SKM-1 treated with dmso at 0.1 percent for 144 hours (cell line): ENCODE measurements around the gene PPP3CA.

ENCODE experiments used
- DNase-seq: peaks from one replicate; lab custom pipeline; 2025; ENCODE audit not compliant: unreplicated experiment; lab: John Stamatoyannopoulos, UW

Gene PPP3CA

DNA sequence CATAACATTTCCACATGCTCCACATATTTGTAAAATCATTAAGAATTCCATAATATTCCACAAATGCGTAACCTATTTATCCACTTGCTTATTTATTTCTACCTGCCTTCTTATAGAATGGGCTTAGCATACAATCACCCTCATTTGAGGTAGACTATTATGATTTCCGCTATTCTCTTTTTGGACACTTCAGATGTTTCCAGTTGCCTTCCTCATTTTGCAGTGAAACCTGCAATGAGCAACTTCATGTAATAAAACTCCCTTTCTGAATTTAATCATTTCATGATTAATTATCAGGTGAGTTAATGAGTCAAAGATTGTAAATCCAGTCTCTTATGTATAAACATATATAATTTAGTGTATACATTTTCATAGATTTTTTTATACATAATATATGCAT lies 58.0 kb downstream of the PPP3CA start:
- no peak for DNase-seq

DNA sequence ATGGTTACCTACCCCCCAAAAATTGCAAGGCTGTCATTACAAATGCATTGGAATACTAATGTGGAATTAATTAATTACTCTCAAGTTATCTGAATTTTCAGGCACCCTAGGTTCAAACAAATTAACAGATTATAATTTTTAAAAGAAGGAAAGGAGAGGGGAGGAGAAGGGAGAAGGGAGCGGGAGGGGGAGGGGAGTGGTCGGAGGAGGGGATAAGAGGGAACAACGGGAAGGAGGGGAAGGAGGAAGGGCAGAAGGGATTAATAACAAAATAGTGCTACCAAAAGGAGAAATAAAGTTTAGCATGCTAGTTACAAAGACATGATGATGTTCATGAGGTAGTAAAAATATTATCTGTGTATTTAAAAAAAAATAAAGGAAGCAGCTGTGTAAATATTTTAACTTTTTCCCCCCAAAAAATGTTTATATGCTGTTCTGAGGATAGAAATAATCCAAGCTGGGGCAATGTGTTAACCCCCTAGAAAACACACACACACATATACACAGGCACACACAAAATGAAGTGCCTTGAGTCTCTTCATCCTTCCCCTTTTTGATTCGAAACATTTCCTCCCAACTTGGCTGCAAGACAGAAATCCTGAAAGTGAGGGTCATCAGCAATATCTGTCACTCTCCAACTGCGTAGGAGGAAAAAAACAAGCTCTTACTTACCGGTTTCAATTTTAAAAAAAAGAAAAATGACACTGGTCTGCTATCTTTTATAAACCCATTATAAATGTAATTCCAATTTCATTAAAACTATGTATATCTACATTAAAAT lies 58.8 kb downstream of the PPP3CA start:
- peak; percentile 15 for DNase-seq

DNA sequence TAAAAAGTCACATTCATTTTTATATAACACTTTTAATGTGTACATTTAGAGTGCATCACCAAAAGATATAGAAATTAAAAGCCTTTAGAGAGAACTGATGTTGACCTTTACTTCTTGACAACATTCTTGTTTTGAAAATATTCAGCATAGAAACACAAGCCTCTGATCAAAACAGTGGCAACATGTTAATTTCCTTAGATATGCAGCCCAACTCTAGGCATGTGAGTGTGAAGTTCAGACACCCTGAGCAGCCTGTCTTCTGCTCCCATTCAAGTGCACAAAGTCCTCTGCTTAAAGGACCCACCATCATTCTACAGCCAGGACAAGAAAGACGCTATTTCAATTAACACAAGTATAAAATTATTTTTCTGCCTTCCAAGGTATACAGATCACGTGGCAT lies 60.0 kb downstream of the PPP3CA start:
- DNase-seq = no peak

DNA sequence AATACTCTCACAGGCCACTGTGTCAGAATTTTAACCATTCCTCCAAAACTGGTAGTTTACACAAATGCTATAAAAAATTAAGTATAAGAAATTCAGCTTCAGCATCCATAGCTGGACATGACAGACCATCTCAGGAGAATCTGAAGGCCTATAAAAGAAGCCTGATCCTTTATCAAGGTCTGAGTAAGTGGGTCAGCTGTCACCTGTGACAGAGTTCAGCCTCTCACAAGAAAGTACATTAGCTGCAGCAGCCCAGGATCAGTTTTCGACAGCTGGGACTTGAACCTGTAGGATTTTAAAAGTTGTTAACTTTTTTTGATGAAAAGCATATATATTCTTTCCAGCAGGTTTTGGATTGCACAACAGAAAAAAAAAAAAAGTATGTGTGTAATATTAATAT lies 60.7 kb downstream of the PPP3CA start:
- no peak for DNase-seq

DNA sequence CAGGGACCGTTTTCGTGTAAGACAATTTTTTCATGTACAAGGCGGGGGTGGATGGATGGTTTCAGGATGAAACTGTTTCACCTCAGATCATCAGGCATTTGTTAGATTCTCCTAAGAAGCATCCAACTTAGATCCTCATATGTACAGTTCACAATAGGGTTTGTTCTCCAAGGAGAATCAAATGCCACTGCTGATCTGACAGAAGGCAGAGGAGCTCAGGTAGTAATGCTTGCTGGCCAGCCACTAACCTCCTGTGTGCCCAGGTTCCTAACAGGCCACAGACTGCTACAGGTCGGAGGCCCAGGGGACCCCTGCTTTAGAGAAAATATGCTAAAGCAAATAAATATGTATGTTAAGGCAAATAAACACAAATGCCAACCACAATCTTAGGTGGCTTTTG lies 61.3 kb downstream of the PPP3CA start:
- DNase-seq = no peak

DNA sequence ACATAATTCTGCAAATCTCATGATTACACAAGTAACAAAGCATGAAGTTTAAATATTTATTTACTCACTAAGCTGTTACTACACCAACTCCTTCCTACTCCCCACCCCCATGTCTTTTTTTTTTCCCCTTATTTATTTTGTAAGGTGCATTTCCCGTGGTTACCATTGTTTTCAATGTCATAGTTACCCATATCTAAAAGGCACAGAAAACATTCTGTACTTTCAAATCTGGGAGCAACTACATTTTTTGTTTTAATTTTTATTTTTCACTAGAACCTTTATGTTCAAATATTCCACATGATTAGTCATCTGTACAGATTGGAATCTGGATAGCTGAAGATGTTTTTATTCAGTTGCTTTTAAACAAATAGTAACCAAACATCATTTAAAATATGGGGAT lies 62.8 kb downstream of the PPP3CA start:
- no peak for DNase-seq

DNA sequence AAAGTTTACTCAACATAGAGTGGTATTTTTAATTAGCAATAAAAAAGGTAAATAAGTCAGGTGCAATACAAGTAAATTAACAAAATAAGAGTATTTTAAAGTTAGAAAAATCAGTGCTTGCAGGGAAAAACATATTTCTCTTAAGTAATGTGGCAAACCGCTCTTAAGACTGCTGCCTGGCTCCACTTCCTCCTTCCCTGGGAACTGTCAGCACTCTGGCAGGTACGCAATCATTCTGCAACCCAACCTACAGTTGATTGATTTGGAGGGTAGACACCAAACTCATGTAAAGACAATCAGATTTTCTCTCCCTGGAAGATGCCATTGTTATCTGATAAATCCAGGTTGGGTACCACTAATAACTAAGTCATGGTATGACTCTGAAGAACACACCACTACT lies 63.9 kb downstream of the PPP3CA start:
- DNase-seq = peak; percentile 18

DNA sequence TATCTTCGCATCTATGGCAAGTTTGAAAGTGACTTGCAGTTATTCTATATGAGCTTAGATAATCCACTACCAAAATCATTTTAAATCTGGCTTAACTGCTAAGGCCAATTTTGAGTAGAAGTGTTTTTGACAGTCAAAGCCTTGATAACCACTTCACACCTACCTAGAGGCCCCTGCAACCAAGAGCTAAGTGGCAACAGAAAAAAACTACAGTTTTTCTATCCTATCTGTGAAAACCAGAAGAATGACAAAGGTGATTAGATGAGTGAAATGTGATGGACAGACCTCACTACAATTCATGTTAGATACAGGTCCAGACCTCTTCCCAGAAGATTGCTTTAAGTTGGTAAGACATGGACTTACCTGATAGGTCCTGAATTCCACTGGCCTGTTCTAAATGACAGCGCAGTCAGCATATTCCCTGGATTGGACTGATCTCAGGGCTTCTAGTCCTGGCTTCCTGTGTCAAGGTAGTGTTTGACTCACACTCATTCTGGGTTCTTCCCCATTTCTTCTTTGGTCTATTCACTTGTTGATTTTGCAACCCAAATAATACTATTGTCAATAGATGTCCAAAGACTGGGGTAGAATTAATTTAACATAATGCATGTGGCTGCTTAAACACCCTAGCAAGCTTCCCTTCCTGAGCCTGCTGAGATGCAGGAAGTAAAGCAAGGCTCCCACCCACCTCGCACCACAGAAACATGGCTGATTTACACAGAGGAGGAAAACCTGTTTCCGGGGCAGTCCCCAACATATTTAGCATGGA lies 65.1 kb downstream of the PPP3CA start:
- DNase-seq = no peak

DNA sequence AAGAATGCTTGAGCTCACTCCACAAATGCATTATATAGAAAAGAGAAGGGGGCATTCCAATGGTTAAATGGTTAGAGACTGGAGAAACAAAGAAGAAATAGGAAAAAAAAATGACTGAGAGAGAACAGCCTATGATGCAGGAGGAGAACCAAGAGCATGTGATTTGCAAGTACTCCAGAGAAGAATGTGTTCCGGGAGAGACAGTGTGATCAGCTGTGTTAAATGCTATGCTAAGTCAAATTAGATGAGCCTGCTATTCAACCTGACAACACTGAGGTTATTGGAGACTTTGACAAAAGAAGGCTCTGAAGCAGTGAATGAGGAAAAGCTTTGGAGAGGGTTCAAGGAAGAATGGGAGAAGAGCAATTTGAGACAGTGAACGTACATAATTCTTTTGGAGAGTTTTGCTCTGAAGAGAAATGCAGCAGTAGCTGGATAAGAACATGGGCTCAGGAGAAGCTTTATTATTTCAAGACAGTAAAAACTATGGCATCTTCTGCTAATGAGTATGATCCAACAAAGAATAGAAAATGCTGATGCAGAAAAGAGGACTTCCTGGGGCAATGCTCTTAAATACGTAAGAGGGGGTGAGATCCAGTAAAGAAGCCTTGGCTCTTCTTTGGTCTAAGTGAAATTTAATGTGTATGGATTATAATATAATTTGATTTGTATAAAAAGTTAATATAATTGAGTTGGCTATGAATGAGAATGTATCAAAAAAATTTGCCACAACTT lies 66.3 kb downstream of the PPP3CA start:
- DNase-seq = no peak

DNA sequence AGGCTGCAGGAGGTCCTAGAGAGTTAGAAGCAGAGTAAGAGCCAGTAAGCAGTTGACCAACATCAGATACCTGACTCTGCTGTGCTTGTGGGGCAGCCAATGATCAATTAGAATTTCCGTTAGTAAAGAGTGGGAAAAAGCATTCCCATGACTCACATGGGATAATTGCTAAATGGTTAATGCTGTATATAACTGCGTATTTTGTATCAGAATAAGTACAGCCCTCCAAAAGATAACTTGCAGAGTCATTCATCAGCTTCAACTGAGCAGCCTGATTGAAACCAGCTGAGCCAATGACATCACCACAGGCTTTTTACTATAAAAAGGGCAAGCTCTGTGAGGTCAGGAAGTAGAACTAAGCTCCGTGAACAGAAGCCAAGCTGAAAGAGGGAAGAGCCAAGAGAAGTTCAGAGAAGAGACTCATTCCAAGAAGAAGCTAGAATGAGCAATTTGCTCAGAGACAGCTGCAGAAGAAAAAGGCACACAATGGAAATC lies 67.9 kb downstream of the PPP3CA start:
- DNase-seq = no peak

DNA sequence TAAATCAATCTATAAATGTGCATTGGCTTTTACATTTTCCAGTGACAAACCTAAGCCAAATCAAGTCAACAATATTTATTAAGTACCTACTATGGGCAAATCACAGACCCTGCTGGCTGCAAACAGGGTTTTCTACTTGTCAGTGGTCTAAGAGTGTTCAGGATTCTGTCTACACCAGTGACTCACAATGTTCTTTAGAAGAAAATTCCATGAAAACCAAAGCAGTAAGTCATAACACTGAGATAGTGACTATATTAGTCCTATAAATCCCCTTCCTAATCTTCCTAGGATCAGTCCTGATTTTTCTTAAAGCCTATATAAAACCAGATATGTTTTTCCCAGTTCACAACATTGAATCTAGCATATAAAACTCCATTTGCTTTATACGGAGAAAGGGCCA lies 69.7 kb downstream of the PPP3CA start:
- no peak for DNase-seq

DNA sequence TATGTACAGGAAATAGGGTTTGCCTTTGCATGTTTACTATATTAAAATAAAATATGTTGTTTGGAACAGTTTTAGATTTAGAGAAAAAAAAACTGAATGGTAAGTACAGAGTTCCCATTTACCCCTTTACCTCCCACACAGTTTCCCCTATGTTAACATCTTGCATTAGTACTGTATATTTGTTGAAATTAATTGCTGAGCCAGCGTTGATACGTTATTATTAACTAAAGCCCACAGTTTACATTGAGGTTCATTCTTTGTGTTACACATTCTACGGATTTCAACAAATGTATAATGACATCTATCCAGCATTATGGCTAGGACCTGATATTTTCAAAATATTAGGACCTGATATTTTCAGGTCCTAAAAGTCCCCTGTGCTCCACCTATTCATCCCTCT lies 70.7 kb downstream of the PPP3CA start:
- DNase-seq = no peak

DNA sequence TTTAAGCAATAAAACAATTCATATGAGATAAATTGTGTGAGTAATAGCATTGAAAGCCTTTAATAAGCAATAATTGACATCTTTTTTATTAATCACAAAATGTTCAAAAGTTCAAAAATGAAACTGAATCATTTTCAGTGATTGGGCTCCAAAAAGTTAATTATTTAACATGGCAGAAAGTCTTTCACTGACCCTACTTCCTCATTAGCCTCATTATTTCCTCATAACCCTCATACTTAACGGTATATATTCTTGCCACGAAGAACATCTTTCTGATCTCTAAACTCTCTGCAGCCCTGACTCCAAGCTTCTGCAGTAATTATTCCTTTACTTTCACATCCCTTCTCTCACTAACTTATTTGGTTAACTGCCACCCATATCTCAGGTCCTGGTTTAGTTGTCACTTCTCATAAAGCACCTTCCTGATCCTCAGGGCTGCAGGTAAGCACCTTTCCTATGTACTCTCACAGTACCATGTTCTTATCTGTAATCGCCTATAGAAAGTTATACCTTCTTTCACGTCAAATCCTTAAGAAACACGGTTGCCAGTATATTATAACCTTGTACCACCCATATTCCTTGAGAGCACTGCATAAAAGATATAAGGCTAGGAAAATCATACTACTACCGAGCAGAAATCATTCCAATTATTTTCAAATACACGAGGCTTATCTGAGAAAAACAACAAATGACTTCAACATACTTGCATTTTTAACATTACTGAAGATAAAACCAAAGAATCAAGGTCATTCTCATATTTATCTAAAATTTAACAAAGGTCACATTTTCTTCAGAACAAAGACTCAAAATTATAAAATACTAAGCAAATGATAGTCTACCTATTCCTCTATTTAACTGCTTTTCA lies 72.2 kb downstream of the PPP3CA start:
- peak; percentile 55 for DNase-seq

DNA sequence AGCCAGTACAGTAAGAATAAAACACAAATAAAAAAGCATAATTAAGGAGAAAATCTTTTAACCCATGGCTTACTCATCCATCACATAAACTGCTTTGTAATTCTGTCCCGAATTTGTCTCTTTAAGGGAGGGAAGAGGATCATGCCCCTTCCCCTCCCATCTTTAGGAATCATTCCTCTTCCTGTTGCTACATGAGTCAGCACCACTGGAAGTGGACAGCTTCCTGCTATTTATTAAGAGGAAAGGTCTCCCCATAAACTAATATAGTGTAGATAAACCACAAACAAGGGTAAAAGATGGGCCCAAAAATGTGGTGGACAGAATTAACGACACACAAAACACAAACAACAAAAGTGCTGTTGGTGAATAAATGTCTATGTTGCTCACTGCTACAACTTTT lies 75.8 kb downstream of the PPP3CA start:
- no peak for DNase-seq

DNA sequence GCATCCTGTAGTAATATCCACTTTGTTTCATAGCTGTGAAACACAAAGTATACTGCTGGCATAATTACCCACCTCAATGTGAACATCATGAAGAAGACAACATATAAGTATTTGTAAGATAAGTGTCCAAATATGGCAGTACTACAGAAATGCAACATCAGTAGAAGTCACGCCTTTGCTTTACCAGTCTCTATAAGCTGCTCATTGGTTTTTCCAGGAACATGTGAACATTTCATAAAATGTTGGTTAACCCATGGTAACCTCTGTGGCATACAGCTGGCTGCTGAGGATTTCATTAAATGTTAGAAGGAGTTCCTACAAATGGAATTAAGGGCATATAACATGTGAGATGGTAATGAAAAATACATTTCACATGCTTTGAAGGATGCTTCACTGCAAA lies 77.6 kb downstream of the PPP3CA start:
- no peak for DNase-seq

DNA sequence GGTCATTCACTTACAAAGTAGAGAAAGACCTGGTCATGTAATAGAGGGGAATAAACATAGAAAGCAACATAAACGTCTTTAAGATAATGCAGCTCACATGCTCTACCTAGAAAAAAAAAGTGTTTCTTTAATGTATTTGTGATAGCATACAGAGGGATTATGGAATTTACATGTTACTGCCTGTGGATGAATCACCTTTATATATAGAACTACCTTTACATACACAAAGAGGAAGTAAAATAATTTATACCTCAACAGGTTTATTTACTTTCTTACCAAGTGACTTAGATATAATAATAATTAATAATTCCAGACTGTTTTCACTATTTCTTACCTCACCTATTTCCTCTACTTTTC lies 81.5 kb downstream of the PPP3CA start:
- DNase-seq = no peak

DNA sequence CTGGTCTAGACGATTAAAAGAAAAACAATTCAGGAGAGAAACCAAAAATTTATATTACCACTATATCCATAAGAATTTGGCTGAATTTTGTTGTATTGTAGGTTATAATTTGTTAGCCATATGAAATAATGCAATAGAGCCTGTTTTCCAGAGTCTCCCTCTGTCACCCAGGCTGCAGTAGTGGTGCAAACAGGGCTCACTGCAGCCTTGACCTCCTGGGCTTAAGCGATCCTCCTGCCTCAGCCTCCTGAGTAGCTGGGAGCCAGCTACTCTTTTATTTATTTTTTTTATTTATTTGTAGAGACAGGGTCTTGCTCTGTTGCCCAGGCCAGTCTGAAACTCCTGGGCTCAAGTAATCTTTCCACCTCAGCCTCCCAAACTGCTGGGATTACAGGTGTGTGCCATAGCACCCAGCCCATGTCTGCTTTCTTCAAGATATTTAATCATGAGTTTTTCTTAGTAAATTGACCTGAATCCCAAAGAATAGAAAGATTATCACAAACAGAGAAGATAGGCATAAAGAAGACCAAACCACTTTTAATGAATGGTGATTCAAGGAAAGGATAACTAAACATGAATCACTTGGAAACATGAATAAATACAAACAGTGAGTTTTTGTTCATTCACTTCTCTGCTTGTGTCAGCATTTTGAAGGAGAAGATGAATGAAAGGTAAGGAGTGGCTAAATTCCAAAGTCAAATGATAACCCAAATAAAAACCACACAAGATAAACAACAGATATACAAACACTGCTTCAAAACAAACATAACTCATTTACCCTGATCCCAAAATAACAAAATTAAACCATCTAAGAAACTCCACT lies 82.1 kb downstream of the PPP3CA start:
- DNase-seq = no peak

DNA sequence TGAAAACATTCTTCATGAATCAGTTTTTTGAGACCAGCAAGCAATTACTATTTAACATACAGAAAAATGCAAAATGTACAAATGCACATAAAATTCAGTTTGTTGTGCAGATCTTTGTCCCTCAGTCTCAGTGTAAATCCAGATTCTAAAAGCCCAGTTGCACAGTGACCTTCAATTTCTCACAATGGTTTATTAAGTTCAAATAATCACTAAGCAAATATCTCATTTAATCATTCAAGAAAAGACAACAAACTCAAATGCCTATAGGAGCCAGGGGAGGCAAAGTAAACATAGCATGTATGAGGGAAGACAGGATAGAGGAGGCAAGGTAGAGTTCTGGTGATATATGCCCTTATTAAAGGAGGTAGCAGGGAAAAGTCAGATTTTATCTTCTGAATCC lies 82.8 kb downstream of the PPP3CA start:
- DNase-seq = no peak

DNA sequence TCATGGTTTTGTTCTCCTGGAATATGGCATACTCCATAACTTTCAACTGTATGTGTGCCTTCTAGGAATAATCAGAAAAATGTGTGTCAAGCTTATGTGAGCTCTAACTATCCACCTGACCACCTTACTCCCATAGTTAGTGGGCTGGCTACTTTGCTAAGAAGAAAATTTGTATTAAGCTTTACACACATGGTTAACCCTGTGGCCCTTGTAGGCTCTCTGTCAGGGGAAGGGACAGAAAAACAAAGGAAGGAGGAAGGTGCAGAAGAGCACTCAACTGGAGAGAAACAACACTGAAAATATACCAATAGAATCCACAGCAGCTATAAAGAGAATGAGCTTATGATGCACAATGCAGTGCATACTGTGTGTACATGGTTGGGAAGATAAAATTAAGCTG lies 84.6 kb downstream of the PPP3CA start:
- no peak for DNase-seq

DNA sequence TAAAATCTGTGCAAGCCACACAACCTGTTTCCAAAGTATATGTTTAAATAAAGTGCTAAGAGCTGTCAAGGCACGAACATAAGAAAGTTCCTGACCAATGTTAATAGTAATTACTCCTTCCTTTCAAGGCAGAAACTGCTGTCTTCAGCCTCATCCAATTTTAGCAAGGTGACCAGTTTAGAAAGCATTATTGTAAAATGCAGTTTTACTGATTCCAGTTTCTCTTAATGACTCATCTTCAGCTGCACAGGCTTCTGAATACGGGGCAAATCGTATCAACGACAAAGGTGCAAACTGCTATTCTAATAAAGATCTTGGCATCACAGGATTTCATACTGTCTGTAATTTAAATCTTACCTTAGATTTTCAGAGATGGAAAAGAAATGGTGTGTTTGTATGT lies 87.5 kb downstream of the PPP3CA start:
- DNase-seq = no peak
